Measurements from ENCODE around the gene LRP5. TPM values are rescaled to one million over a fixed set of nuclear protein-coding genes. Genes with fewer than 3 reads are reported as not detected.

The LRP5 gene
- total RNA-seq, 2 donors from 2014 or later, result 43.3 to 63.6 TPM

- no peaks in the 10 kb centered on the region for H3K27me3 ChIP-seq
- intact Hi-C loops (cut with DNase I), result no loop called here
- no peaks in the 10 kb centered on the region for H3K36me3 ChIP-seq (replicated peaks in 1 of 2; ENCODE audit: insufficient read depth in 1 of 2, low read depth in 2 of 2)
- ATAC-seq, result no peak
- no peaks in the 10 kb centered on the region for H3K4me1 ChIP-seq
- WGBS, 2 donors, result 93% methylated on average over 4 to 7 of the region's 7 CpGs
- TF ChIP-seq, protein P1, sequence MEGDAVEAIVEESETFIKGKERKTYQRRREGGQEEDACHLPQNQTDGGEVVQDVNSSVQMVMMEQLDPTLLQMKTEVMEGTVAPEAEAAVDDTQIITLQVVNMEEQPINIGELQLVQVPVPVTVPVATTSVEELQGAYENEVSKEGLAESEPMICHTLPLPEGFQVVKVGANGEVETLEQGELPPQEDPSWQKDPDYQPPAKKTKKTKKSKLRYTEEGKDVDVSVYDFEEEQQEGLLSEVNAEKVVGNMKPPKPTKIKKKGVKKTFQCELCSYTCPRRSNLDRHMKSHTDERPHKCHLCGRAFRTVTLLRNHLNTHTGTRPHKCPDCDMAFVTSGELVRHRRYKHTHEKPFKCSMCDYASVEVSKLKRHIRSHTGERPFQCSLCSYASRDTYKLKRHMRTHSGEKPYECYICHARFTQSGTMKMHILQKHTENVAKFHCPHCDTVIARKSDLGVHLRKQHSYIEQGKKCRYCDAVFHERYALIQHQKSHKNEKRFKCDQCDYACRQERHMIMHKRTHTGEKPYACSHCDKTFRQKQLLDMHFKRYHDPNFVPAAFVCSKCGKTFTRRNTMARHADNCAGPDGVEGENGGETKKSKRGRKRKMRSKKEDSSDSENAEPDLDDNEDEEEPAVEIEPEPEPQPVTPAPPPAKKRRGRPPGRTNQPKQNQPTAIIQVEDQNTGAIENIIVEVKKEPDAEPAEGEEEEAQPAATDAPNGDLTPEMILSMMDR (IDR thresholded peaks at IDR 0.05), result no peak
- no peak for TF ChIP-seq POLR2A (IDR thresholded peaks at IDR 0.05)
- no peaks in the 10 kb centered on the region for H3K9me3 ChIP-seq
- no peak overlapping the region for H3K4me3 ChIP-seq
- DNase-seq, result no peak
- no peak overlapping the region for H3K27ac ChIP-seq
These were observed 8.2 kb upstream of the LRP5 start for GRCh38 chr11:68303982-68304780.

- intact Hi-C loops (cut with DNase I), result no loop called here
- Histone ChIP-seq H3K4me3 (no peak overlapping the region), H3K27ac (no peak overlapping the region), H3K36me3 (replicated peaks in 1 of 2; ENCODE audit: insufficient read depth in 1 of 2, low read depth in 2 of 2) (no peaks in the 10 kb centered on the region), H3K4me1 (no peaks in the 10 kb centered on the region), H3K27me3 (no peaks in the 10 kb centered on the region), H3K9me3 (no peaks in the 10 kb centered on the region)
- no peak for ATAC-seq
- no peak for DNase-seq
- WGBS, 2 donors, result 88% methylated on average over 3 of the region's 3 CpGs
- TF ChIP-seq POLR2A (IDR thresholded peaks at IDR 0.05), result no peak
- TF ChIP-seq, protein P1 (IDR thresholded peaks at IDR 0.05), result no peak
These were observed 5.8 kb upstream of the LRP5 start for GRCh38 chr11:68306636-68307035.

GRCh38 chr11:68308068-68308467 is 4.3 kb upstream of the LRP5 start:
- 82 to 88% methylated on average over 7 to 8 of the region's 11 CpGs for WGBS, 2 donors
- ATAC-seq (no peak), DNase-seq (no peak)
- no peak overlapping the region for H3K27ac ChIP-seq
- H3K4me1 ChIP-seq, result peaks cover 4% of the 10 kb centered on the region
- intact Hi-C loops (cut with DNase I), result no loop called here
- H3K4me3 ChIP-seq, result no peak overlapping the region
- no peaks in the 10 kb centered on the region for H3K36me3 ChIP-seq (replicated peaks in 1 of 2; ENCODE audit: insufficient read depth in 1 of 2, low read depth in 2 of 2)
- H3K27me3 ChIP-seq, result no peaks in the 10 kb centered on the region
- TF ChIP-seq POLR2A (IDR thresholded peaks at IDR 0.05), result no peak
- TF ChIP-seq, protein P1 (IDR thresholded peaks at IDR 0.05), result no peak
- no peaks in the 10 kb centered on the region for H3K9me3 ChIP-seq

- Histone ChIP-seq H3K27ac (no peak overlapping the region), H3K36me3 (replicated peaks in 1 of 2; ENCODE audit: insufficient read depth in 1 of 2, low read depth in 2 of 2) (no peaks in the 10 kb centered on the region), H3K9me3 (no peaks in the 10 kb centered on the region), H3K4me3 (no peak overlapping the region), H3K27me3 (no peaks in the 10 kb centered on the region), H3K4me1 (peaks cover 20% of the 10 kb centered on the region)
- TF ChIP-seq, protein P1 (IDR thresholded peaks at IDR 0.05), result no peak
- no peak for TF ChIP-seq POLR2A (IDR thresholded peaks at IDR 0.05)
- ATAC-seq, result no peak
- WGBS, 2 donors, result 75 to 92% methylated on average over 2 of the region's 2 CpGs
- DNase-seq, result no peak
- intact Hi-C loops (cut with DNase I), result no loop called here
These were observed 2.7 kb upstream of the LRP5 start for GRCh38 chr11:68309621-68310185.
